ENCODE data around the gene LAMTOR4. TPM values are rescaled to one million over a fixed set of nuclear protein-coding genes. Genes with fewer than 3 reads are reported as not detected.

LAMTOR4 gene
- total RNA-seq, 6 experiments from 2014 or later, result 99.5 to 137 (median 110) TPM

GRCh38 chr7:100156331-100157068 is 7.8 kb downstream of the LAMTOR4 start:
- Mint-ChIP-seq H3K36me3 (ENCODE audit: low read depth) (peaks cover 23% of the 10 kb centered on the region), H3K4me1 (ENCODE audit: low read depth) (peaks cover 39% of the 10 kb centered on the region), H3K27me3 (ENCODE audit: insufficient read depth) (peaks cover 1% of the 10 kb centered on the region; the same call in 1 of the 2 replicates), H3K4me3 (peak overlapping the region; percentile 90), H3K27ac (peak overlapping the region; percentile 38; the same call in 1 of the 2 replicates), H3K9me3 (no peaks in the 10 kb centered on the region)
- DNase-seq, result no peak
- TF ChIP-seq CTCF (IDR thresholded peaks at IDR 0.05), result no peak

GRCh38 chr7:100157069-100157333 is 8.3 kb downstream of the LAMTOR4 start:
- Mint-ChIP-seq H3K36me3 (ENCODE audit: low read depth) (peaks cover 23% of the 10 kb centered on the region), H3K4me1 (ENCODE audit: low read depth) (peaks cover 39% of the 10 kb centered on the region), H3K27me3 (ENCODE audit: insufficient read depth) (peaks cover 1% of the 10 kb centered on the region; the same call in 1 of the 2 replicates), H3K27ac (peak overlapping the region; percentile 38; the same call in 1 of the 2 replicates), H3K4me3 (peak overlapping the region; percentile 90), H3K9me3 (no peaks in the 10 kb centered on the region)
- no peak for DNase-seq
- no peak for TF ChIP-seq CTCF (IDR thresholded peaks at IDR 0.05)

- Mint-ChIP-seq H3K27ac (peak overlapping the region; percentile 87), H3K36me3 (ENCODE audit: low read depth) (peaks cover 19% of the 10 kb centered on the region), H3K27me3 (ENCODE audit: insufficient read depth) (no peaks in the 10 kb centered on the region; the same call in 1 of the 2 replicates), H3K4me1 (ENCODE audit: low read depth) (peaks cover 35% of the 10 kb centered on the region), H3K4me3 (peak overlapping the region; percentile 90), H3K9me3 (no peaks in the 10 kb centered on the region)
- peak; percentile 43 for DNase-seq
- no peak for TF ChIP-seq CTCF (IDR thresholded peaks at IDR 0.05)
These were observed 8.9 kb downstream of the LAMTOR4 start for GRCh38 chr7:100157334-100158228.

GRCh38 chr7:100158229-100159098 is 9.7 kb downstream of the LAMTOR4 start, which contains the start of gene TRAPPC14:
TSS of gene TRAPPC14 (minus strand) at chr7:100158723. CDS start at chr7:100158499, 224 bp downstream.
- no peak for TF ChIP-seq CTCF (IDR thresholded peaks at IDR 0.05)
- Mint-ChIP-seq H3K27ac (peak within 1 kb of the TSS; percentile 87), H3K36me3 (ENCODE audit: low read depth) (peaks cover 13% of the 10 kb centered on the region), H3K4me1 (ENCODE audit: low read depth) (peaks cover 37% of the 10 kb centered on the region), H3K27me3 (ENCODE audit: insufficient read depth) (no peaks in the 10 kb centered on the region; the same call in 1 of the 2 replicates), H3K9me3 (no peaks in the 10 kb centered on the region), H3K4me3 (peak within 1 kb of the TSS; percentile 90)
- peak; percentile 66 for DNase-seq

GRCh38 chr7:100159099-100159623 is 10.4 kb downstream of the LAMTOR4 start:
- peak overlapping the region; percentile 81 for H3K27ac Mint-ChIP-seq
- H3K27me3 Mint-ChIP-seq (ENCODE audit: insufficient read depth), result no peaks in the 10 kb centered on the region
- DNase-seq, result no peak
- peaks cover 6% of the 10 kb centered on the region for H3K36me3 Mint-ChIP-seq (ENCODE audit: low read depth)
- H3K4me1 Mint-ChIP-seq (ENCODE audit: low read depth), result peaks cover 33% of the 10 kb centered on the region
- peak overlapping the region; percentile 88 for H3K4me3 Mint-ChIP-seq
- H3K9me3 Mint-ChIP-seq, result no peaks in the 10 kb centered on the region
- TF ChIP-seq CTCF (IDR thresholded peaks at IDR 0.05), result peak; percentile 28

All from HFFc6 (cell line).